Activated B cell treated with CpG ODN at 0.5 μM for 24 hours (primary cell): Measurements from ENCODE around the gene SEC24D. TPM values are rescaled to one million over a fixed set of nuclear protein-coding genes. Genes with fewer than 3 reads are reported as not detected.

Experiments
- ATAC-seq: fragments of 200-7000 bp; cut with Tn5 transposase; one replicate; pipeline ENCODE4 v1.10.0; 2021; ENCODE audit warnings: low read depth, mild to moderate bottlenecking, moderate library complexity
- CTCF ChIA-PET: fragments of 350-600 bp; sonication (Branson Sonifier 250); formaldehyde crosslinking; loops from one replicate; lab custom pipeline; 2021; ENCODE audit warnings: antibody characterized with exemption; lab: Charles Lee
- POLR2A ChIA-PET: fragments of 350-600 bp; sonication (Branson Sonifier 250); formaldehyde crosslinking; loops from one replicate; lab custom pipeline; 2021; ENCODE audit warnings: antibody characterized with exemption; lab: Charles Lee
- DNase-seq: peaks from one replicate; pipeline ENCODE4 v3.0.0; 2022
- H3K27ac Mint-ChIP-seq: one replicate; pipeline ENCODE4 v1.8.0; 2020; ENCODE audit warnings: mixed read lengths
- H3K27me3 Mint-ChIP-seq: one replicate; pipeline ENCODE4 v1.8.0; 2021; ENCODE audit warnings: mixed read lengths
- H3K36me3 Mint-ChIP-seq: one replicate; pipeline ENCODE4 v1.8.0; 2021; ENCODE audit warnings: low read depth, mixed read lengths
- H3K4me1 Mint-ChIP-seq: one replicate; pipeline ENCODE4 v1.8.0; 2021; ENCODE audit warnings: mixed read lengths
- H3K4me3 Mint-ChIP-seq: one replicate; pipeline ENCODE4 v1.8.0; 2020; ENCODE audit warnings: mild to moderate bottlenecking, mixed read lengths
- H3K9me3 Mint-ChIP-seq: one replicate; pipeline ENCODE4 v1.8.0; 2020; ENCODE audit warnings: mixed read lengths
- CTCF ChIP-seq: fragments of 200-600 bp; IDR thresholded peaks from one replicate; pipeline ENCODE4 v1.8.0; 2022; ENCODE audit warnings: antibody characterized with exemption, mild to moderate bottlenecking
- intact Hi-C: fragments of 100-400 bp; cut with micrococcal nuclease; formaldehyde crosslinking; loops from one replicate; pipeline ENCODE4 v1.15.1; 2024
- total RNA-seq: library from RNA; stranded (reverse); gene quantifications from 2 replicates; pipeline ENCODE4 v1.2.3, GENCODE V29; 2022

The SEC24D gene
- total RNA-seq, 1 donor from 2014 or later, result 19.4 TPM

DNA sequence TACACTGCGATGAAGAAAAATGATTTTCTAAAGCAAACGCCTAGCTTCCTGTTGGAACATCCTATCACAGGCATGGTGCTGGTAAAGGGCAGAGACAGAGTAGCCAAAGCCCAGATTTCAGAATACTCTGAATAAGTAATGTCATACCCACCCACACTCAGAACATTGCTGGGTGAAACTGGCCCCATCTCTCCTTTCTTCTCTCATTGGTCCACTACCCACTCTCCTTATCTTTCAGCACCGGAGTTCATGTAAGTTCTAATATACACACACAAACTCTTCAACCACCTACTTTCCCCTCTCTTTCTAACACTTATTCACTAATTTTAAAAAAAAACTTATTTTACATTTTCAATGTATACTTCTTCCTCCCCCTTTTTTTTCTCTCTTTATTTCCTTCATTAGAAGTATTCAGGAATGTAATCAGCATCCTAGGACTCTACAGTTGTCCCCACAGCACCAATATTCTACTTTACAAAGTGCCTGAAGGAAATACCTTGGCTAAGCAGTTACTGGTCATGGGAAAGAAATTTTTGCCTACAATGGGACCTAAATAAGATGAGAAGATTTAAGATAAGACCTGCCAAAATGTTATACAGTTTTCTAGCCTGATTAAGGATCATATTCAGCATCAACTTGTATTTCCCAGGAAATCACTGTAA, 63.0 kb downstream of the SEC24D start:
- POLR2A ChIA-PET, result no interaction called here
- no peak for ATAC-seq
- CTCF ChIA-PET, result interaction anchor here (1.2 to 4.7 kb wide), 2 partner anchors 14 to 117 kb away, joined by 3 to 49 read pairs; partner anchors contain the start of gene SYNPO2

GRCh38 chr4:118772081-118772766, 63.7 kb downstream of the SEC24D start:
- DNase-seq, result no peak
- Mint-ChIP-seq H3K4me3 (no peak overlapping the region), H3K36me3 (peaks cover 6% of the 10 kb centered on the region), H3K4me1 (peaks cover 2% of the 10 kb centered on the region), H3K27me3 (no peaks in the 10 kb centered on the region), H3K9me3 (no peaks in the 10 kb centered on the region), H3K27ac (no peak overlapping the region)
- TF ChIP-seq CTCF, result peak; percentile 24
- ChIA-PET POLR2A (no interaction called here), CTCF (interaction anchor here (0.6 to 4.7 kb wide), 8 partner anchors 15 to 1279 kb away, joined by 3 to 49 read pairs (median 4); partner anchors contain the start of gene SYNPO2)
- peak; percentile 71 for ATAC-seq
- intact Hi-C loops, result loop anchor here (1.0 to 2.0 kb wide), 6 partner anchors 93 to 1278 kb away; no protein-coding TSS in a partner anchor

More for the DNA sequence above, 63.0 kb downstream of the SEC24D start:
- intact Hi-C loops, result loop anchor here (1.0 to 2.0 kb wide), 6 partner anchors 92 to 1277 kb away; no protein-coding TSS in a partner anchor
- Mint-ChIP-seq H3K36me3 (peaks cover 6% of the 10 kb centered on the region), H3K27ac (no peak overlapping the region), H3K4me3 (no peak overlapping the region), H3K9me3 (no peaks in the 10 kb centered on the region), H3K27me3 (no peaks in the 10 kb centered on the region), H3K4me1 (peaks cover 2% of the 10 kb centered on the region)
- DNase-seq, result no peak
- TF ChIP-seq CTCF, result no peak

GRCh38 chr4:118770741-118771187, 65.2 kb downstream of the SEC24D start:
- Mint-ChIP-seq H3K9me3 (no peaks in the 10 kb centered on the region), H3K27me3 (no peaks in the 10 kb centered on the region), H3K4me3 (no peak overlapping the region), H3K4me1 (peaks cover 2% of the 10 kb centered on the region), H3K27ac (no peak overlapping the region), H3K36me3 (peaks cover 18% of the 10 kb centered on the region)
- CTCF ChIA-PET, result interaction anchor here (0.8 to 4.7 kb wide), 3 partner anchors 114 to 186 kb away, joined by 3 to 49 read pairs (median 6); partner anchors contain the start of gene SYNPO2
- DNase-seq (no peak), ATAC-seq (no peak)
- intact Hi-C loops, result no loop called here
- POLR2A ChIA-PET, result no interaction called here
- no peak for TF ChIP-seq CTCF

DNA sequence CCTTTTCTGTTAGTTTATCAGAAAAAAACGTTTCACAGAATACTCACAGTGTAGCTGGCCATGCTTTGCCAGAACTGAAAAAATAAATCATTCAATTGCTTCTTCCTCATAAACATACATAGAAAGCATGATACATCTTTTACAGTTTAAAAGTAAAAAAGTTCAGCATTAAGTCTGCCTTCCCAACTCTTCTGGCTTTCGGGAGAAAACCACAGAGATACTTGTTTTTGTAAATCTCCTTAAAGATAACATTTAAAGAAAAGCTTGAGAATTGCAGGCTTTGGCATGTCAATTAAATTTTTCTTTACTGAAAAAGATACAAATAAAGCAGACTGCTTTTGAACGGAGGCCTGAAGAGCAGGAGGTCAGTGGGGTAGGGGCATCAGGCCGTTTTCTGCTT, 66.8 kb downstream of the SEC24D start:
- CTCF ChIA-PET, result interaction anchor here (4.7 kb wide), 1 partner anchor 121 kb away, joined by 49 read pairs; the partner anchor contains the start of gene SYNPO2

More for the DNA sequence above, 66.8 kb downstream of the SEC24D start:
- Mint-ChIP-seq H3K27ac (no peak overlapping the region), H3K27me3 (no peaks in the 10 kb centered on the region), H3K9me3 (no peaks in the 10 kb centered on the region), H3K4me3 (no peak overlapping the region), H3K4me1 (peaks cover 2% of the 10 kb centered on the region), H3K36me3 (peaks cover 25% of the 10 kb centered on the region)
- intact Hi-C loops, result loop anchor here (10.0 kb wide), 2 partner anchors 196 to 494 kb away; no protein-coding TSS in a partner anchor
- no peak for DNase-seq
- POLR2A ChIA-PET, result no interaction called here
- no peak for ATAC-seq
- TF ChIP-seq CTCF, result no peak
